Stimulated activated CD4-positive, alpha-beta T cell treated with anti-CD3 and anti-CD28 coated beads, Interleukin-4, amount 100 ng/mL, for 24 hours (primary cell): ENCODE measurements around the gene ATP5F1D.

Source experiments
- DNase-seq: peaks from one replicate; pipeline ENCODE4 v3.0.0-alpha.2; 2020

Gene ATP5F1D

GRCh38 chr19:1259876-1260748 is 18.6 kb downstream of the ATP5F1D start:
- peak; percentile 50 for DNase-seq

- DNase-seq: peak; percentile 96
Observed at GRCh38 chr19:1260749-1261537, 19.4 kb downstream of the ATP5F1D start.

- no peak for DNase-seq
Observed at GRCh38 chr19:1261538-1261797, 19.9 kb downstream of the ATP5F1D start.

GRCh38 chr19:1261798-1262622 is 20.5 kb downstream of the ATP5F1D start:
- no peak for DNase-seq

GRCh38 chr19:1262623-1263123 is 21.1 kb downstream of the ATP5F1D start:
- DNase-seq: no peak

- no peak for DNase-seq
Observed at GRCh38 chr19:1263188-1263587, 21.6 kb downstream of the ATP5F1D start.

- no peak for DNase-seq
Observed at GRCh38 chr19:1264801-1265614, 23.5 kb downstream of the ATP5F1D start.

GRCh38 chr19:1265615-1266128 is 24.1 kb downstream of the ATP5F1D start:
- peak; percentile 47 for DNase-seq

- peak; percentile 75 for DNase-seq
Observed at GRCh38 chr19:1266129-1266915, 24.8 kb downstream of the ATP5F1D start.

GRCh38 chr19:1266916-1267476 is 25.4 kb downstream of the ATP5F1D start:
- peak; percentile 64 for DNase-seq

GRCh38 chr19:1267477-1268225 is 26.1 kb downstream of the ATP5F1D start:
- DNase-seq: no peak

- DNase-seq: no peak
Observed at GRCh38 chr19:1268226-1269064, 26.9 kb downstream of the ATP5F1D start.

- DNase-seq: peak; percentile 99
Observed at GRCh38 chr19:1269065-1269477, 27.5 kb downstream of the ATP5F1D start, which contains the start of gene CIRBP. Gene CIRBP, plus strand, starts transcription at chr19:1269332. Its CDS starts 1,602 bp downstream, at chr19:1270934.

- peak; percentile 86 for DNase-seq
Observed at GRCh38 chr19:1269478-1270212, 28.1 kb downstream of the ATP5F1D start.

- peak; percentile 44 for DNase-seq
Observed at GRCh38 chr19:1270213-1270853, 28.8 kb downstream of the ATP5F1D start.

GRCh38 chr19:1270854-1271527 is 29.4 kb downstream of the ATP5F1D start:
- DNase-seq: no peak
